ENCODE data around the gene ARF3.

- TF ChIP-seq POLR2AphosphoS5 (IDR thresholded peaks at IDR 0.05; ENCODE audit: borderline replicate concordance, low read depth, low read length): no peak
- TF ChIP-seq EZH2 (IDR thresholded peaks at IDR 0.05): no peak
- no peak for TF ChIP-seq FOXP2 (optimal IDR thresholded peaks at IDR 0.05; ENCODE audit: control extremely low read depth, extremely low read length, insufficient read depth)
Measured at GRCh38 chr12:48889679-48890078, 67.6 kb downstream of the ARF3 start.

Data from SK-N-MC (cell line).